KMS-11 (cell line): Measurements from ENCODE around the gene CYP26A1.
A peak's percentile ranks its signal among the peaks of the same experiment; 100 is the strongest.

Source experiments
- H2AFZ ChIP-seq: fragments of 200-600 bp; sonication (generic); 2 replicates; pipeline ENCODE4 v1.6.1; 2016; ENCODE audit warnings: antibody characterized with exemption, mixed run types, low read depth
- H3K27ac ChIP-seq: fragments of 200-600 bp; sonication (generic); 2 replicates; pipeline ENCODE4 v1.6.1; 2016; ENCODE audit warnings: mild to moderate bottlenecking, mixed run types
- H3K27me3 ChIP-seq: fragments of 200-600 bp; sonication (generic); 2 replicates; pipeline ENCODE4 v1.6.1; 2017; ENCODE audit warnings: mild to moderate bottlenecking, low read depth, mixed run types, moderate library complexity; ENCODE audit not compliant: insufficient read depth
- H3K36me3 ChIP-seq: fragments of 200-600 bp; sonication (generic); 2 replicates; pipeline ENCODE4 v1.6.1; 2017; ENCODE audit warnings: mild to moderate bottlenecking, mixed run types; ENCODE audit not compliant: insufficient read depth
- H3K4me1 ChIP-seq: fragments of 200-600 bp; sonication (generic); 2 replicates; pipeline ENCODE4 v1.6.1; 2016; ENCODE audit warnings: mild to moderate bottlenecking, low read depth, mixed run types; ENCODE audit not compliant: poor library complexity, severe bottlenecking
- H3K4me2 ChIP-seq: fragments of 200-600 bp; sonication (generic); 2 replicates; pipeline ENCODE4 v1.7.0; 2016; ENCODE audit warnings: mild to moderate bottlenecking, mixed run types
- H3K4me3 ChIP-seq: fragments of 200-600 bp; sonication (generic); IDR thresholded peaks from 2 replicates; pipeline ENCODE4 v1.6.1; 2017; ENCODE audit warnings: low read depth, low read length, mixed read lengths; ENCODE audit not compliant: insufficient read depth
- H3K79me2 ChIP-seq: fragments of 200-600 bp; sonication (generic); 2 replicates; pipeline ENCODE4 v1.6.1; 2016; ENCODE audit warnings: low read depth, mixed run types; ENCODE audit not compliant: insufficient read depth
- H3K9ac ChIP-seq: fragments of 200-600 bp; sonication (generic); 2 replicates; pipeline ENCODE4 v1.6.1; 2016; ENCODE audit warnings: mild to moderate bottlenecking, mixed run types
- H4K20me1 ChIP-seq: fragments of 200-600 bp; sonication (generic); 2 replicates; pipeline ENCODE4 v1.6.1; 2016; ENCODE audit warnings: mild to moderate bottlenecking, mixed run types; ENCODE audit not compliant: insufficient read depth
- CTCF ChIP-seq: fragments of 200-600 bp; sonication (generic); conservative IDR thresholded peaks from 2 replicates; pipeline ENCODE4 v1.6.1; 2017; ENCODE audit warnings: low read depth, mild to moderate bottlenecking, antibody characterized with exemption, low read length, moderate library complexity, mixed read lengths

CYP26A1 gene

GRCh38 chr10:93030409-93030808 is 43.3 kb upstream of the CYP26A1 start:
- Histone ChIP-seq H4K20me1 (no peaks in the 10 kb centered on the region), H3K4me1 (peaks cover 61% of the 10 kb centered on the region), H3K27ac (no peak overlapping the region), H3K27me3 (no peaks in the 10 kb centered on the region), H3K36me3 (no peaks in the 10 kb centered on the region), H3K79me2 (no peaks in the 10 kb centered on the region), H3K9ac (no peak overlapping the region), H3K4me3 (no peak overlapping the region), H2AFZ (no peak overlapping the region), H3K4me2 (peak overlapping the region; percentile 1; the same call in 1 of the 2 replicates)
- TF ChIP-seq CTCF = no peak

DNA sequence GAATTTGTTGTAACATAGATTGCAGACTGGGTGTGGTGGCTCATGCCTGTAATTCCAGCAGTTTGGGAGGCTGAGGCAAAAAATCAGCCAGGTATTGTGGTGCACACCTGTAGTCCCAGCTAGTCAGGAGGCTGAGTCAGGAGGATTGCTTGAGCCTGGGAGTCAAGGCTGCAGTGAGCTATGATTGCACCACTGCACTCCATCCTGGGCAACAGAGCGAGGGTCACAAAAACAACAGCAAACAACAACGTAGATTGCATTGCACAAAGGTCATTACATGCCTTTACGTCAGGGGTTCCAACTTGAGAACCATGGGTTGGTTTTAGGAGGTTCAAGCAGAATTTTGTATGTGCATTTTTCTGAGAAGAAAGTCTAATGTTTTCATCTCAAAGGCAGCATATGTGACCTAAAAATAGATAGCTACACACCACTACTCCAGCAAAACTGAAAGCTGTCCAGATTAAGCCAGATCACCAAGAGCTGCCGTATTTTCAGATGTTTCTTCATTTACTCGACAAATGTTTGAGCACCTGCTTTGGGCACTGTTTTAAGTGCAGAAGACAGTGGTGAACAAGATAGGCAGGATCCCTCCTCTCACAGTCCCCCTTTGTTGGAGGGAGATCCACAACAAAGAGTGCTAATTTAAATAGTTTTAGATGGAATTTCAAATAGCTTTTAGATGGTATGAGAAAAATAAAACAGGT is 41.4 kb upstream of the CYP26A1 start:
- H3K27ac ChIP-seq = peak overlapping the region; percentile 83
- TF ChIP-seq CTCF = no peak
- H3K4me1 ChIP-seq = peaks cover 62% of the 10 kb centered on the region
- H3K27me3 ChIP-seq = no peaks in the 10 kb centered on the region
- H3K79me2 ChIP-seq = no peaks in the 10 kb centered on the region
- peak overlapping the region; percentile 36; the same call in 1 of the 2 replicates for H3K9ac ChIP-seq
- H3K36me3 ChIP-seq = no peaks in the 10 kb centered on the region
- peak overlapping the region; percentile 95 for H3K4me2 ChIP-seq
- H3K4me3 ChIP-seq = no peak overlapping the region
- peak overlapping the region; percentile 47; the same call in 1 of the 2 replicates for H2AFZ ChIP-seq
- no peaks in the 10 kb centered on the region for H4K20me1 ChIP-seq

- Histone ChIP-seq H3K36me3 (no peaks in the 10 kb centered on the region), H3K9ac (peak overlapping the region; percentile 36; the same call in 1 of the 2 replicates), H3K27me3 (no peaks in the 10 kb centered on the region), H3K4me2 (peak overlapping the region; percentile 95), H3K4me3 (no peak overlapping the region), H2AFZ (peak overlapping the region; percentile 47; the same call in 1 of the 2 replicates), H3K4me1 (peaks cover 57% of the 10 kb centered on the region), H4K20me1 (no peaks in the 10 kb centered on the region), H3K79me2 (no peaks in the 10 kb centered on the region), H3K27ac (peak overlapping the region; percentile 83)
- TF ChIP-seq CTCF = no peak
Measured at GRCh38 chr10:93032809-93033137, 40.9 kb upstream of the CYP26A1 start.

DNA sequence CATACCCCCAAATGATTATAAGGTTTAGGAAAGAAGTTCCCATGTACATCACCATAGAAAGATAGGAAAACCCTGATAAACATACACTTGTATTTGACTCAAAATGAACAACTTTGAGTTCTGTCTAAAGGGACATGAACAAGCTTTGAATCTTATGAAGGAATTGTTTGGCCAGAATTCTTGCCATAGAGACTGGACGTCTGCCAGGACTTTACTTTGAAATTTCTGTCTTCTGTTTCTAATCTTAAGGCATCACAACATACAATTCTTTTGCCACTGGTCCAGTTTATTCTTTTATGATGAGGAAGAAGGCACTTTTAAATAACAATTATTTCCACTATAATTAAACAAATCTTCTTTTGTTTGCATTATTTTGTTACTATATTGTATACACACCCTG is 39.3 kb upstream of the CYP26A1 start:
- TF ChIP-seq CTCF = no peak
- Histone ChIP-seq H4K20me1 (no peaks in the 10 kb centered on the region), H2AFZ (no peak overlapping the region)

More for the DNA sequence above, 39.3 kb upstream of the CYP26A1 start:
- no peak overlapping the region for H3K4me3 ChIP-seq
- peak overlapping the region; percentile 95; the same call in 1 of the 2 replicates for H3K4me2 ChIP-seq
- H3K27me3 ChIP-seq = no peaks in the 10 kb centered on the region
- no peak overlapping the region for H3K9ac ChIP-seq
- peak overlapping the region; percentile 83; the same call in 1 of the 2 replicates for H3K27ac ChIP-seq
- H3K36me3 ChIP-seq = no peaks in the 10 kb centered on the region
- H3K79me2 ChIP-seq = no peaks in the 10 kb centered on the region
- H3K4me1 ChIP-seq = peaks cover 57% of the 10 kb centered on the region
